Epithelial cell of esophagus (primary cell): Measurements from ENCODE around the gene ASB2.

Source experiments
- DNase-seq: peaks from one replicate; pipeline ENCODE4 v3.0.0; 2010; ENCODE audit warnings: low read depth
- H3K4me3 ChIP-seq: 2 replicates; pipeline ENCODE4 v1.5.1; 2011; ENCODE audit warnings: mild to moderate bottlenecking, low read length, control low read depth
- TF ChIP-seq, protein P1 (sequence below): IDR thresholded peaks from 2 replicates; pipeline ENCODE4 v1.5.1; 2011; ENCODE audit warnings: low read depth, mild to moderate bottlenecking, low read length, control low read depth, inconsistent platforms; ENCODE audit not compliant: insufficient read depth; ENCODE audit errors: missing control alignments

The ASB2 gene, protein sequence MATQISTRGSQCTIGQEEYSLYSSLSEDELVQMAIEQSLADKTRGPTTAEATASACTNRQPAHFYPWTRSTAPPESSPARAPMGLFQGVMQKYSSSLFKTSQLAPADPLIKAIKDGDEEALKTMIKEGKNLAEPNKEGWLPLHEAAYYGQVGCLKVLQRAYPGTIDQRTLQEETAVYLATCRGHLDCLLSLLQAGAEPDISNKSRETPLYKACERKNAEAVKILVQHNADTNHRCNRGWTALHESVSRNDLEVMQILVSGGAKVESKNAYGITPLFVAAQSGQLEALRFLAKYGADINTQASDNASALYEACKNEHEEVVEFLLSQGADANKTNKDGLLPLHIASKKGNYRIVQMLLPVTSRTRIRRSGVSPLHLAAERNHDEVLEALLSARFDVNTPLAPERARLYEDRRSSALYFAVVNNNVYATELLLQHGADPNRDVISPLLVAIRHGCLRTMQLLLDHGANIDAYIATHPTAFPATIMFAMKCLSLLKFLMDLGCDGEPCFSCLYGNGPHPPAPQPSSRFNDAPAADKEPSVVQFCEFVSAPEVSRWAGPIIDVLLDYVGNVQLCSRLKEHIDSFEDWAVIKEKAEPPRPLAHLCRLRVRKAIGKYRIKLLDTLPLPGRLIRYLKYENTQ

DNA sequence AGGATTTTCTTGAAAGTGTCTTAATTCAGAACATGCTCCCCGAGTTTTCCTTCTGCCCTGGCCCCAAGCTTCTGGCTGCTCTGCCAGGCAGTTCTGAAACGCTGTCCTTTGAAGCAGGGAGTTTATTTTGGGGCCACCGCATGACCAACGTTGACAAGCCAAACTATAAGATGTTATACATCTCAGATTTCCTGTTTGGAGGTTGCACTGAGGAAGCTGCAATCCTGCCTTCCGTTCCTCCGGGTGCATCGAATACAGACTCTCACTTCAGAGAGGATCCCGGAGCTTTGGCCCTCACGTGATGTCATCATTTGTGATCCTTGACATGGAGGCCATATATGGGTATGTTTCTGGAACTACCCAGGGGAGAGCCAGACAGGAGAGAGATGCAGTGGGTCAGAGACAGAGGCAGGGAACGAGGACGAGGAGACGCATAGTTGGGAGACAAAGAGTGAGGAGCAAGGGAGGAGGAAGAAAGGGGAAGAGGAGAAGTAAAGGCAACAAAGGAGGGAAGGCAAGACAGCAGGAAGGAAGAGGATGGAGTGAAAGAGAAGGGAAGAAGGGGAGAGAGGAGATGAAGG is at the start of gene ASB2:
TSS of gene ASB2 (minus strand) at position 94 of the 581 bp plus-strand sequence. CDS start 12,031 bp downstream, outside the sequence.
- H3K4me3 ChIP-seq = no peak within 1 kb of the TSS
- no peak for DNase-seq
- TF ChIP-seq, protein P1, sequence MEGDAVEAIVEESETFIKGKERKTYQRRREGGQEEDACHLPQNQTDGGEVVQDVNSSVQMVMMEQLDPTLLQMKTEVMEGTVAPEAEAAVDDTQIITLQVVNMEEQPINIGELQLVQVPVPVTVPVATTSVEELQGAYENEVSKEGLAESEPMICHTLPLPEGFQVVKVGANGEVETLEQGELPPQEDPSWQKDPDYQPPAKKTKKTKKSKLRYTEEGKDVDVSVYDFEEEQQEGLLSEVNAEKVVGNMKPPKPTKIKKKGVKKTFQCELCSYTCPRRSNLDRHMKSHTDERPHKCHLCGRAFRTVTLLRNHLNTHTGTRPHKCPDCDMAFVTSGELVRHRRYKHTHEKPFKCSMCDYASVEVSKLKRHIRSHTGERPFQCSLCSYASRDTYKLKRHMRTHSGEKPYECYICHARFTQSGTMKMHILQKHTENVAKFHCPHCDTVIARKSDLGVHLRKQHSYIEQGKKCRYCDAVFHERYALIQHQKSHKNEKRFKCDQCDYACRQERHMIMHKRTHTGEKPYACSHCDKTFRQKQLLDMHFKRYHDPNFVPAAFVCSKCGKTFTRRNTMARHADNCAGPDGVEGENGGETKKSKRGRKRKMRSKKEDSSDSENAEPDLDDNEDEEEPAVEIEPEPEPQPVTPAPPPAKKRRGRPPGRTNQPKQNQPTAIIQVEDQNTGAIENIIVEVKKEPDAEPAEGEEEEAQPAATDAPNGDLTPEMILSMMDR = no peak

- TF ChIP-seq, protein P1 = no peak
- peak overlapping the region; percentile 51 for H3K4me3 ChIP-seq
- DNase-seq = peak; percentile 60
Observed at GRCh38 chr14:94025720-94026119, 49.4 kb upstream of the ASB2 start.

- no peak for DNase-seq
- TF ChIP-seq, protein P1 = no peak
- H3K4me3 ChIP-seq = no peak overlapping the region
Observed at GRCh38 chr14:94024549-94024948, 48.2 kb upstream of the ASB2 start.

DNA sequence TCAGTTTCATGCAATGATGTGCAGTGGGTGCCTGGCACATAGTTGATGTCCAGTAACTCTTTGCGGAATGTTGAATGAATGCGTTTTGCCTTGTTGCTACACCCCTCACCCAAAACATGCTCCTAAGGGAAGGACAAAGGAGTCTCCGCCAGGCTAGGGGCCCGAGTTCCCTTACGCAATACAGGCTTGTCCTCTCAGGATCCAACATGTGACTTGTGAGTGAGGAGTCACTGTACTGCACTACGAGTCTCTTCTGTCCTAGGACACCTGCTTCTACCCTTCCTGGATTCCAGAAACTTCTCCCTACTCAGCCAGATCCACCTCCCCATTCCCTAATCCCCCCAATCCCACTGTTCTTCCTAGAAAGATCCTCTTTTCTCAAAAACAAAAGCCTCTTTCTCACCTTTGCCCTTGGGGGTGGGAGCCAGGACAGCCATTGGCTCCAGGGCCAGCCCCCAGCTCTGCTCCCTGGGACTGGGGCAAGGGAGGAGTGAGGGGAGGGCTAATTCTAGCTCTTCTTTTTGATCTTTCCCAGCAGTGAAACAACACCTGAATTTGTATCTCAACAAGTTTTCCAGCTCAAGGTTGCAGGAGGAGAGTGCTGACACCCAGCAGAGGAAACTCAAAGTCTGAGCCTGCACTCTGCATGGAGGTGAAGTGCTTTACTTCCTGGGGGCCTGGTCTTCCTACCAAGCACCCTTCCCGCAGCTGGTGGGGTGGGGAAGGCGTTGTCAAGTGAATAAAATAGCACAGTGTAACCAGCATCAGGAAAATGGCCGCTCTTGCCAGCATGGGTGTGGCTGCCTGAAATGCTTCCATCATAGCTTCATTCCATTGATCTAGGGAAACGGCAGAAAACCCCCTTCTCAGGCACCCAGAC is 46.4 kb upstream of the ASB2 start:
- peak; percentile 37 for DNase-seq
- H3K4me3 ChIP-seq = no peak overlapping the region
- TF ChIP-seq, protein P1 = no peak

GRCh38 chr14:94021416-94022157 is 45.2 kb upstream of the ASB2 start:
- H3K4me3 ChIP-seq = no peak overlapping the region
- TF ChIP-seq, protein P1 = no peak
- no peak for DNase-seq

GRCh38 chr14:94021001-94021400 is 44.6 kb upstream of the ASB2 start:
- peak; percentile 60 for DNase-seq
- H3K4me3 ChIP-seq = no peak overlapping the region
- TF ChIP-seq, protein P1 = no peak
